Breast epithelium (tissue), 3 donors: ENCODE results near the gene RIT2.

Source experiments
- CTCF ChIP-seq, 3 donors: fragments of 450-650 bp; IDR thresholded peaks; one replicate each; pipeline ENCODE4 v1.5.1; 2016 to 2017; ENCODE audit warnings: antibody characterized with exemption in 3 of 3, mild to moderate bottlenecking in 3 of 3, moderate library complexity in 3 of 3
- POLR2A ChIP-seq: fragments of 450-650 bp; IDR thresholded peaks from one replicate; pipeline ENCODE4 v1.6.1; 2016; ENCODE audit warnings: antibody characterized with exemption, mild to moderate bottlenecking, moderate library complexity

- TF ChIP-seq CTCF (IDR thresholded peaks at IDR 0.05): no peak
- no peak for TF ChIP-seq POLR2A
Measured at GRCh38 chr18:43013486-43013885, 102.0 kb downstream of the RIT2 start.
